Skeletal muscle tissue (tissue), 4 donors: ENCODE measurements around the gene ACTBL2. TPM values are rescaled to one million over a fixed set of nuclear protein-coding genes. Genes with fewer than 3 reads are reported as not detected.

ENCODE experiments used
- H3K27ac ChIP-seq: one replicate; pipeline ENCODE4 v1.7.0; 2013; ENCODE audit warnings: mild to moderate bottlenecking, low read depth, low read length, inconsistent platforms
- H3K27me3 ChIP-seq, 3 donors: one replicate each; pipeline ENCODE4 v1.7.0; 2013; ENCODE audit warnings: low read length in 3 of 3; ENCODE audit not compliant: control insufficient read depth in 3 of 3, insufficient read depth in 3 of 3
- H3K36me3 ChIP-seq, 3 donors: one replicate each; pipeline ENCODE4 v1.7.0; 2013; ENCODE audit warnings: low read length in 3 of 3; ENCODE audit not compliant: control insufficient read depth in 3 of 3, insufficient read depth in 3 of 3
- H3K4me1 ChIP-seq, 3 donors: one replicate each; pipeline ENCODE4 v1.7.0; 2013; ENCODE audit warnings: low read length in 3 of 3, mild to moderate bottlenecking in 3 of 3; ENCODE audit not compliant: control insufficient read depth in 3 of 3, insufficient read depth in 3 of 3
- H3K4me3 ChIP-seq, 3 donors: one replicate each; pipeline ENCODE4 v1.7.0; 2013; ENCODE audit warnings: low read length in 3 of 3
- H3K9ac ChIP-seq, 3 donors: one replicate each; pipeline ENCODE4 v1.7.0; 2013; ENCODE audit warnings: low read length in 3 of 3, mild to moderate bottlenecking in 3 of 3, moderate library complexity in 2 of 3, low read depth in 1 of 3
- H3K9me3 ChIP-seq, 3 donors: one replicate each; pipeline ENCODE4 v1.7.0; 2013; ENCODE audit warnings: low read length in 3 of 3; ENCODE audit not compliant: control insufficient read depth in 3 of 3
- total RNA-seq: library from RNA; depleted of rRNA; stranded (reverse); fragments of >200 nt; gene quantifications from one replicate; pipeline ENCODE4 v1.2.3, GENCODE V29; 2014
- donor health status: Osteomylitis.

ACTBL2 gene
- total RNA-seq, 1 donor from 2014 or later = not detected

GRCh38 chr5:57452885-57453284, 29.7 kb downstream of the ACTBL2 start:
- Histone ChIP-seq H3K9me3 (no peaks in the 10 kb centered on the region), H3K27ac (no peak overlapping the region), H3K36me3 (no peaks in the 10 kb centered on the region), H3K27me3 (no peaks in the 10 kb centered on the region), H3K4me3 (no peak overlapping the region), H3K4me1 (peaks cover 10 to 17% (median 17%) of the 10 kb centered on the region in 3 donors), H3K9ac (no peak overlapping the region)

- Histone ChIP-seq H3K9ac (no peak overlapping the region), H3K36me3 (no peaks in the 10 kb centered on the region), H3K4me3 (no peak overlapping the region), H3K4me1 (peaks cover 4 to 10% (median 5%) of the 10 kb centered on the region in 3 donors), H3K27me3 (no peaks in the 10 kb centered on the region), H3K9me3 (no peaks in the 10 kb centered on the region), H3K27ac (no peak overlapping the region)
Observed at GRCh38 chr5:57450991-57451876, 31.4 kb downstream of the ACTBL2 start.

- H3K9ac ChIP-seq = no peak overlapping the region
- no peaks in the 10 kb centered on the region for H3K9me3 ChIP-seq
- no peaks in the 10 kb centered on the region for H3K36me3 ChIP-seq
- H3K27me3 ChIP-seq = no peaks in the 10 kb centered on the region
- H3K4me3 ChIP-seq = no peak overlapping the region
- no peaks in the 10 kb centered on the region for H3K4me1 ChIP-seq
- H3K27ac ChIP-seq = no peak overlapping the region
Observed at GRCh38 chr5:57448751-57449150, 33.9 kb downstream of the ACTBL2 start.

GRCh38 chr5:57448287-57448686, 34.3 kb downstream of the ACTBL2 start:
- Histone ChIP-seq H3K36me3 (no peaks in the 10 kb centered on the region), H3K9me3 (no peaks in the 10 kb centered on the region), H3K27me3 (no peaks in the 10 kb centered on the region), H3K4me1 (no peaks in the 10 kb centered on the region), H3K9ac (no peak overlapping the region), H3K4me3 (no peak overlapping the region), H3K27ac (no peak overlapping the region)

- Histone ChIP-seq H3K4me3 (no peak overlapping the region), H3K27me3 (no peaks in the 10 kb centered on the region), H3K27ac (no peak overlapping the region), H3K4me1 (peaks cover 0 to under 1% (median 0%) of the 10 kb centered on the region in 3 donors), H3K9ac (no peak overlapping the region), H3K9me3 (no peaks in the 10 kb centered on the region), H3K36me3 (no peaks in the 10 kb centered on the region)
Observed at GRCh38 chr5:57447658-57448057, 35.0 kb downstream of the ACTBL2 start.

GRCh38 chr5:57446966-57447365, 35.6 kb downstream of the ACTBL2 start:
- H3K9me3 ChIP-seq = no peaks in the 10 kb centered on the region
- H3K4me3 ChIP-seq = no peak overlapping the region
- no peaks in the 10 kb centered on the region for H3K36me3 ChIP-seq
- no peaks in the 10 kb centered on the region for H3K27me3 ChIP-seq
- H3K27ac ChIP-seq = no peak overlapping the region
- no peak overlapping the region for H3K9ac ChIP-seq
- peaks cover 5 to 6% (median 5%) of the 10 kb centered on the region in 3 donors for H3K4me1 ChIP-seq

GRCh38 chr5:57445705-57446037, 36.9 kb downstream of the ACTBL2 start:
- Histone ChIP-seq H3K27ac (no peak overlapping the region), H3K4me3 (no peak overlapping the region), H3K27me3 (no peaks in the 10 kb centered on the region), H3K9ac (no peak overlapping the region), H3K36me3 (no peaks in the 10 kb centered on the region), H3K4me1 (peaks cover 5 to 10% (median 5%) of the 10 kb centered on the region in 3 donors), H3K9me3 (no peaks in the 10 kb centered on the region)

GRCh38 chr5:57445006-57445704, 37.5 kb downstream of the ACTBL2 start:
- no peak overlapping the region for H3K27ac ChIP-seq
- no peak overlapping the region for H3K4me3 ChIP-seq
- H3K36me3 ChIP-seq = no peaks in the 10 kb centered on the region
- no peaks in the 10 kb centered on the region for H3K27me3 ChIP-seq
- H3K9me3 ChIP-seq = no peaks in the 10 kb centered on the region
- H3K4me1 ChIP-seq = peaks cover 5 to 10% (median 5%) of the 10 kb centered on the region in 3 donors
- no peak overlapping the region for H3K9ac ChIP-seq

- H3K4me1 ChIP-seq = peaks cover 5 to 10% (median 5%) of the 10 kb centered on the region in 3 donors
- H3K27ac ChIP-seq = no peak overlapping the region
- no peaks in the 10 kb centered on the region for H3K36me3 ChIP-seq
- no peaks in the 10 kb centered on the region for H3K27me3 ChIP-seq
- no peaks in the 10 kb centered on the region for H3K9me3 ChIP-seq
- no peak overlapping the region for H3K9ac ChIP-seq
- H3K4me3 ChIP-seq = no peak overlapping the region
Observed at GRCh38 chr5:57442080-57442839, 40.4 kb downstream of the ACTBL2 start.
